ENCODE results near the gene SOS1.

Gene SOS1

GRCh38 chr2:38975042-38975441 lies 145.8 kb downstream of the SOS1 start:
- Mint-ChIP-seq H3K9me3 (no peaks in the 10 kb centered on the region), H3K4me3 (no peak overlapping the region), H3K4me1 (ENCODE audit: low read depth) (peaks cover 44% of the 10 kb centered on the region), H3K36me3 (ENCODE audit: low read depth) (peaks cover 7% of the 10 kb centered on the region), H3K27ac (no peak overlapping the region), H3K27me3 (no peaks in the 10 kb centered on the region)
- intact Hi-C loops (cut with micrococcal nuclease), result no loop called here

- H3K27ac Mint-ChIP-seq, result no peak overlapping the region
- no peaks in the 10 kb centered on the region for H3K9me3 Mint-ChIP-seq
- H3K4me1 Mint-ChIP-seq (ENCODE audit: low read depth), result peaks cover 26% of the 10 kb centered on the region
- no peaks in the 10 kb centered on the region for H3K27me3 Mint-ChIP-seq
- H3K4me3 Mint-ChIP-seq, result no peak overlapping the region
- H3K36me3 Mint-ChIP-seq (ENCODE audit: low read depth), result peaks cover 7% of the 10 kb centered on the region
- intact Hi-C loops (cut with micrococcal nuclease), result no loop called here
Observed at GRCh38 chr2:38973266-38973665, 147.6 kb downstream of the SOS1 start.

- Mint-ChIP-seq H3K36me3 (ENCODE audit: low read depth) (peaks cover 7% of the 10 kb centered on the region), H3K9me3 (no peaks in the 10 kb centered on the region), H3K4me1 (ENCODE audit: low read depth) (peaks cover 22% of the 10 kb centered on the region), H3K27me3 (no peaks in the 10 kb centered on the region), H3K27ac (no peak overlapping the region), H3K4me3 (no peak overlapping the region)
- intact Hi-C loops (cut with micrococcal nuclease), result no loop called here
Observed at GRCh38 chr2:38971377-38971776, 149.5 kb downstream of the SOS1 start.

- Mint-ChIP-seq H3K27me3 (no peaks in the 10 kb centered on the region), H3K9me3 (no peaks in the 10 kb centered on the region), H3K4me1 (ENCODE audit: low read depth) (peaks cover 6% of the 10 kb centered on the region), H3K27ac (no peak overlapping the region), H3K36me3 (ENCODE audit: low read depth) (no peaks in the 10 kb centered on the region), H3K4me3 (no peak overlapping the region)
- intact Hi-C loops (cut with micrococcal nuclease), result no loop called here
Observed at GRCh38 chr2:38968021-38968420, 152.8 kb downstream of the SOS1 start.

GRCh38 chr2:38966678-38967077 lies 154.2 kb downstream of the SOS1 start:
- peaks cover 10% of the 10 kb centered on the region for H3K4me1 Mint-ChIP-seq (ENCODE audit: low read depth)
- no peak overlapping the region for H3K27ac Mint-ChIP-seq
- H3K27me3 Mint-ChIP-seq, result peaks cover 3% of the 10 kb centered on the region
- H3K9me3 Mint-ChIP-seq, result no peaks in the 10 kb centered on the region
- H3K36me3 Mint-ChIP-seq (ENCODE audit: low read depth), result no peaks in the 10 kb centered on the region
- no peak overlapping the region for H3K4me3 Mint-ChIP-seq
- intact Hi-C loops (cut with micrococcal nuclease), result no loop called here

GRCh38 chr2:38966006-38966405 lies 154.8 kb downstream of the SOS1 start:
- Mint-ChIP-seq H3K4me3 (no peak overlapping the region), H3K9me3 (no peaks in the 10 kb centered on the region), H3K36me3 (ENCODE audit: low read depth) (no peaks in the 10 kb centered on the region), H3K4me1 (ENCODE audit: low read depth) (peaks cover 13% of the 10 kb centered on the region), H3K27me3 (peaks cover 6% of the 10 kb centered on the region), H3K27ac (no peak overlapping the region)
- intact Hi-C loops (cut with micrococcal nuclease), result no loop called here

- H3K27ac Mint-ChIP-seq, result peak overlapping the region; percentile 80
- H3K4me3 Mint-ChIP-seq, result peak overlapping the region; percentile 42
Observed at GRCh38 chr2:38960609-38961320, 160.1 kb downstream of the SOS1 start.

GRCh38 chr2:38959938-38960608 lies 160.8 kb downstream of the SOS1 start:
- Mint-ChIP-seq H3K9me3 (no peaks in the 10 kb centered on the region), H3K27ac (peak overlapping the region; percentile 80), H3K4me3 (peak overlapping the region; percentile 73), H3K27me3 (peaks cover 30% of the 10 kb centered on the region), H3K36me3 (ENCODE audit: low read depth) (no peaks in the 10 kb centered on the region), H3K4me1 (ENCODE audit: low read depth) (peaks cover 23% of the 10 kb centered on the region)
- intact Hi-C loops (cut with micrococcal nuclease), result no loop called here

More at GRCh38 chr2:38960609-38961320, 160.1 kb downstream of the SOS1 start:
- intact Hi-C loops (cut with micrococcal nuclease), result no loop called here
- H3K27me3 Mint-ChIP-seq, result peaks cover 30% of the 10 kb centered on the region
- peaks cover 23% of the 10 kb centered on the region for H3K4me1 Mint-ChIP-seq (ENCODE audit: low read depth)
- no peaks in the 10 kb centered on the region for H3K36me3 Mint-ChIP-seq (ENCODE audit: low read depth)
- H3K9me3 Mint-ChIP-seq, result no peaks in the 10 kb centered on the region

- Mint-ChIP-seq H3K27ac (peak overlapping the region; percentile 80), H3K36me3 (ENCODE audit: low read depth) (no peaks in the 10 kb centered on the region), H3K9me3 (no peaks in the 10 kb centered on the region), H3K4me1 (ENCODE audit: low read depth) (peaks cover 23% of the 10 kb centered on the region), H3K27me3 (peaks cover 30% of the 10 kb centered on the region), H3K4me3 (peak overlapping the region; percentile 42)
- intact Hi-C loops (cut with micrococcal nuclease), result no loop called here
Observed at GRCh38 chr2:38959466-38959865, 161.4 kb downstream of the SOS1 start.

- Mint-ChIP-seq H3K27me3 (peaks cover 30% of the 10 kb centered on the region), H3K9me3 (no peaks in the 10 kb centered on the region), H3K27ac (no peak overlapping the region), H3K36me3 (ENCODE audit: low read depth) (no peaks in the 10 kb centered on the region), H3K4me3 (no peak overlapping the region), H3K4me1 (ENCODE audit: low read depth) (peaks cover 23% of the 10 kb centered on the region)
- intact Hi-C loops (cut with micrococcal nuclease), result no loop called here
Observed at GRCh38 chr2:38957972-38958371, 162.9 kb downstream of the SOS1 start.

GRCh38 chr2:38951766-38952165 lies 169.1 kb downstream of the SOS1 start:
- intact Hi-C loops (cut with micrococcal nuclease), result no loop called here
- Mint-ChIP-seq H3K27me3 (no peaks in the 10 kb centered on the region), H3K4me3 (no peak overlapping the region), H3K27ac (no peak overlapping the region), H3K4me1 (ENCODE audit: low read depth) (peaks cover 13% of the 10 kb centered on the region), H3K9me3 (peaks cover 11% of the 10 kb centered on the region), H3K36me3 (ENCODE audit: low read depth) (no peaks in the 10 kb centered on the region)

GRCh38 chr2:38948995-38949394 lies 171.9 kb downstream of the SOS1 start:
- Mint-ChIP-seq H3K4me1 (ENCODE audit: low read depth) (peaks cover 30% of the 10 kb centered on the region), H3K36me3 (ENCODE audit: low read depth) (no peaks in the 10 kb centered on the region), H3K4me3 (no peak overlapping the region), H3K27me3 (no peaks in the 10 kb centered on the region), H3K27ac (peak overlapping the region; percentile 23), H3K9me3 (peaks cover 11% of the 10 kb centered on the region)
- intact Hi-C loops (cut with micrococcal nuclease), result no loop called here

GRCh38 chr2:38948387-38948882 lies 172.4 kb downstream of the SOS1 start:
- Mint-ChIP-seq H3K27me3 (no peaks in the 10 kb centered on the region), H3K4me3 (no peak overlapping the region), H3K4me1 (ENCODE audit: low read depth) (peaks cover 30% of the 10 kb centered on the region), H3K9me3 (peaks cover 11% of the 10 kb centered on the region), H3K27ac (no peak overlapping the region), H3K36me3 (ENCODE audit: low read depth) (no peaks in the 10 kb centered on the region)
- intact Hi-C loops (cut with micrococcal nuclease), result no loop called here
